Mucosa of descending colon (tissue), 3 donors: ENCODE results near the gene ANTXR1. TPM values are rescaled to one million over a fixed set of nuclear protein-coding genes. Genes with fewer than 3 reads are reported as not detected.

Experiments
- ATAC-seq: fragments of 200-7000 bp; cut with Tn5 transposase; one replicate; pipeline ENCODE4 v1.9.1; 2020; ENCODE audit warnings: mild to moderate bottlenecking, moderate library complexity
- DNase-seq, 3 donors: peaks; one replicate each; pipeline ENCODE4 v3.0.0-alpha.2; 2020
- H3K36me3 ChIP-seq: fragments of 200-600 bp; one replicate; pipeline ENCODE4 v1.8.0; 2021; ENCODE audit warnings: low read depth, mild to moderate bottlenecking
- H3K4me1 ChIP-seq: fragments of 200-600 bp; one replicate; pipeline ENCODE4 v1.8.0; 2021; ENCODE audit warnings: low read depth, mild to moderate bottlenecking
- H3K4me3 ChIP-seq: fragments of 200-600 bp; one replicate; pipeline ENCODE4 v1.8.0; 2021; ENCODE audit warnings: mild to moderate bottlenecking
- H3K9me3 ChIP-seq: fragments of 200-600 bp; one replicate; pipeline ENCODE4 v1.8.0; 2021; ENCODE audit warnings: mild to moderate bottlenecking
- intact Hi-C, 2 donors: fragments of 100-400 bp; cut with DNase I in 1 of 2; cut with micrococcal nuclease in 1 of 2; formaldehyde crosslinking; loops; one replicate each; pipeline versions ENCODE4 v1.11.0 to v1.11.1; 2022; cut with DNase I, micrococcal nuclease
- total RNA-seq, 3 donors: library from RNA; stranded (reverse); fragmentation: NEBNext Ultra II Directional in 2 of 3; extraction: Animal tissue kit (Norgen Biotek cat#: 25700) in 2 of 3; gene quantifications; one replicate each; pipeline versions ENCODE4 v1.2.1 to v1.2.4, GENCODE V29; 2021 to 2023
- TF ChIP-seq, protein P1 (sequence below): fragments of 200-600 bp; IDR thresholded peaks from one replicate; pipeline ENCODE4 v1.8.0; 2022; ENCODE audit warnings: antibody characterized with exemption, mild to moderate bottlenecking
- donor health status: DM: no; HTN: no; CAD: no; lungs with moderate emphysema.
- donor health status: DM: no; HTN: no; CAD: no.
- donor health status: DM: no; HTN: yes; CAD: no.

The ANTXR1 gene
- total RNA-seq, 3 donors from 2014 or later = 10.7 to 77.7 (median 18.6) TPM

- ATAC-seq (no peak), DNase-seq (no peak)
- no peaks in the 10 kb centered on the region for H3K36me3 ChIP-seq
- H3K4me1 ChIP-seq = peaks cover 4% of the 10 kb centered on the region
- no peaks in the 10 kb centered on the region for H3K9me3 ChIP-seq
- intact Hi-C loops = no loop called here
- H3K4me3 ChIP-seq = no peak overlapping the region
- TF ChIP-seq, protein P1, sequence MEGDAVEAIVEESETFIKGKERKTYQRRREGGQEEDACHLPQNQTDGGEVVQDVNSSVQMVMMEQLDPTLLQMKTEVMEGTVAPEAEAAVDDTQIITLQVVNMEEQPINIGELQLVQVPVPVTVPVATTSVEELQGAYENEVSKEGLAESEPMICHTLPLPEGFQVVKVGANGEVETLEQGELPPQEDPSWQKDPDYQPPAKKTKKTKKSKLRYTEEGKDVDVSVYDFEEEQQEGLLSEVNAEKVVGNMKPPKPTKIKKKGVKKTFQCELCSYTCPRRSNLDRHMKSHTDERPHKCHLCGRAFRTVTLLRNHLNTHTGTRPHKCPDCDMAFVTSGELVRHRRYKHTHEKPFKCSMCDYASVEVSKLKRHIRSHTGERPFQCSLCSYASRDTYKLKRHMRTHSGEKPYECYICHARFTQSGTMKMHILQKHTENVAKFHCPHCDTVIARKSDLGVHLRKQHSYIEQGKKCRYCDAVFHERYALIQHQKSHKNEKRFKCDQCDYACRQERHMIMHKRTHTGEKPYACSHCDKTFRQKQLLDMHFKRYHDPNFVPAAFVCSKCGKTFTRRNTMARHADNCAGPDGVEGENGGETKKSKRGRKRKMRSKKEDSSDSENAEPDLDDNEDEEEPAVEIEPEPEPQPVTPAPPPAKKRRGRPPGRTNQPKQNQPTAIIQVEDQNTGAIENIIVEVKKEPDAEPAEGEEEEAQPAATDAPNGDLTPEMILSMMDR = no peak
Observed at GRCh38 chr2:69180974-69181373, 168.0 kb downstream of the ANTXR1 start.

DNA sequence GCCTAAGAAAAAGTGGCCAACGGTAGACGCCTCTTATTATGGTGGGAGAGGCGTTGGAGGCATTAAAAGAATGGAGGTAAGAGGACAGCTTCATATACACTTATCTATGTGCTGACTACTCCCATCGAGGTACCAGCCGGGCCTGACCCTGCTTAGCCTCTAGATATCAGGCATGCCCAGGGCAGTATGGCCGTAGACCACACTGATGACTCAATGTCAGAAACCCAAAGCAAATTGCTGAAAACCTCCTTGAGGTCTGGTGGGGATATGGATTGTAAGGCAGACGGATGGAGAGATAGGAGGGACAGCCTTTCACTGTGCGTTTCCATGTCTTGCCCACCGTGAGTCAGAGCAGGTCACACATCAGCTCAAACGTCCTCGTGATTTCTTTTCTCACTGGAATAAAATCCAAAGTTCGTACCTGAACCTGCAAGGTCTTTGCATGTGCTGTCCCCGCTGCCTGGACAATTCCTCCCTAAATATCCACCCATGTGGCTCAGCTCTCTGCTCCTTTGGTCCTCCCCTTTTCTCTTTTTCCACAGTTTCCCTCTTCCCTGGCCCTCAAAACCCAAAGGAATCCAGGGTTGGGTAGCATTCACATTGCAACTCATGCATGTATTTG is 168.9 kb downstream of the ANTXR1 start:
- DNase-seq = no peak
- no peak for ATAC-seq
- H3K36me3 ChIP-seq = no peaks in the 10 kb centered on the region

DNA sequence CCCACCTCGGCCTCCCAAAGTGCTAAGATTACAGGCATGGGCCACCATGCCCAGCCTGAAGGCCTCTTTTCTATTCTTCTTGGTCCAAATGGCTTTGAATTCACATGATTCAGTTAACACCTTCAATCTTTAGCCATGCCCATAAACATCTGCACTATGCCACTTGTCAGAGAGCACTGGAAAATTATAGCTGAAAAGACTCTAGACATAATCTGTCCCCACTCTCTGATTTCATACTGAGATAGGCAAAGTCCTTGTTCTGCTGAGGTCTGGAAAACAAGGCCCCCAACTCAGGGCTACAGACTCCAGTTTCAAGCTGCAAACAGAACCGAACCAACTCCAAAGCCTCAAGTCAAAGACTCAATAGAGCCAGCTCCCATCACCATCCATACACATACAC is 170.7 kb downstream of the ANTXR1 start:
- DNase-seq (no peak), ATAC-seq (no peak)
- no peaks in the 10 kb centered on the region for H3K9me3 ChIP-seq
- no peaks in the 10 kb centered on the region for H3K36me3 ChIP-seq
- no peaks in the 10 kb centered on the region for H3K4me1 ChIP-seq
- TF ChIP-seq, protein P1 = no peak
- intact Hi-C loops = no loop called here
- H3K4me3 ChIP-seq = no peak overlapping the region

More for the DNA sequence above, 168.9 kb downstream of the ANTXR1 start:
- intact Hi-C loops = no loop called here
- TF ChIP-seq, protein P1 = no peak
- H3K4me3 ChIP-seq = no peak overlapping the region
- peaks cover 4% of the 10 kb centered on the region for H3K4me1 ChIP-seq
- no peaks in the 10 kb centered on the region for H3K9me3 ChIP-seq

DNA sequence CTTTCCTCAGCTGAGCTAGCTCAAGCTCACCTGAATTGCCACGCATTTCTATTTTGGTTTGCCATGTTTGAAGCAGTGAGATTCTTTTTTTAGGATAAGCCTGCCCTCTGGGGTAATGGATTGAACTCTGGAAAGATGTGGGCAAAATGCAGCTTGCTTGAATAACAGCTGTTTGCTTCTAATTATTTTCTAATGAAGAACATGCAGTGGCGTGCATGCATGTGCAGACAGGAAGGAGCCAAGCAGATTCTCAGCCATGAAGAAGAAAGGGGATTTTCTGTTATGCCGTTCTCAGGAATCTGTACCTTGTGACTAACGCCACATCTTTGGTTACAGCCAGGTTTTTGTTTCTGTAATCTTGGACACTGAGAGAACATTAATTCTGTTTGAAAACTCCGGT is 171.2 kb downstream of the ANTXR1 start:
- H3K36me3 ChIP-seq = no peaks in the 10 kb centered on the region
- no peaks in the 10 kb centered on the region for H3K9me3 ChIP-seq
- intact Hi-C loops = no loop called here
- H3K4me1 ChIP-seq = no peaks in the 10 kb centered on the region
- TF ChIP-seq, protein P1 = no peak
- no peak overlapping the region for H3K4me3 ChIP-seq
- DNase-seq (no peak), ATAC-seq (no peak)

GRCh38 chr2:69185807-69186206 is 172.8 kb downstream of the ANTXR1 start:
- TF ChIP-seq, protein P1 = no peak
- H3K4me1 ChIP-seq = no peaks in the 10 kb centered on the region
- H3K36me3 ChIP-seq = no peaks in the 10 kb centered on the region
- ATAC-seq (peak; percentile 86), DNase-seq (peak in 1 of 3 donors; percentile 39)
- intact Hi-C loops = no loop called here
- H3K9me3 ChIP-seq = no peaks in the 10 kb centered on the region
- H3K4me3 ChIP-seq = no peak overlapping the region

DNA sequence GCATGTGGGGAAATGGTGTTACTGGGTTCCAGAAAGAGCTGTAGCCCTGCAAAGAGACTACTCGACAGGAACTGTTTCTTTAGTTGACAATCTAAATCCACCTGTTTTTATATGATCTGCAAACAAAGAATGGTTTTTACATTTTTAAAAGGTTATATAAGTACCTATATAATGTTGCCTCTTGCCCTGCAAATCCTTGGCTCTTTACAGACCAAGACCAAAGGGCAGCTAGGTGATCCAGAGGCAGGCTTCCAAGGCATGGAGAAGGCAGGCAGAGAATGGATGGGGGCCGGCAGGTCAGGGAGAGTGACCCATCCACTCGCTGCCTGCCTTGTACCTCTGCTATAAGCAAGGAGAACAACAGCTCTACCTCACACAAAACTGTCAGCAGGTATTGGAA is 173.6 kb downstream of the ANTXR1 start:
- Histone ChIP-seq H3K9me3 (no peaks in the 10 kb centered on the region), H3K36me3 (no peaks in the 10 kb centered on the region), H3K4me1 (no peaks in the 10 kb centered on the region), H3K4me3 (no peak overlapping the region)
- ATAC-seq (peak; percentile 73), DNase-seq (peak in 2 of 3 donors; percentile 39 to 40)
- TF ChIP-seq, protein P1 = no peak
- intact Hi-C loops = no loop called here
